ENCODE results near the gene RND2. TPM values are rescaled to one million over a fixed set of nuclear protein-coding genes. Genes with fewer than 3 reads are reported as not detected.

RND2 gene
- total RNA-seq, 8 experiments from 2014 or later: 0.66 to 27.3 (median 19.9) TPM

DNA sequence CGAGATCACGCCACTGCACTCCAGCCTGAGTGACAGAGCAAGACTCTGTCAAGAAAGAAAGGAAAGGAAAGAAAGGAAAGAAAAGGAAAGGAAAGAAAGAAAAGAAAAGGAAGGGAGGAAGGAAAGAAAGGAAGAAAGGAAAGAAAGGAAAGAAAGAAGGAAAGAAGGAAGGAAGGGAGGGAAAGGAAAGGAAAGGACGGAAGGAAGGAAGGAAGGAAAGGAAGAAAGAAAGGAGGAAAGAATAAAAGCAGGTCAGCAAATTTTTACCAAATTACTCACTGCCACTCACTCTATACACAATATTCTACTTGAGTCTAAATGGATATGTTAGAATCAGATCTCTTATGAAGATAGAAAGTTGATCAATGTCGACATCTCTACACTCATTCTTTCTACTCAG lies 49.8 kb downstream of the RND2 start:
- Histone ChIP-seq H3K27ac (no peak overlapping the region), H3K4me3 (no peak overlapping the region), H3K4me1 (replicated peaks in 1 of 2) (no peaks in the 10 kb centered on the region)
- WGBS, 10 experiments: 70 to 100% (median 93%) methylated on average over 2 to 4 of the region's 4 CpGs; no CpG with 5 or more reads in 1 of the 10 experiments
- in situ Hi-C loops (cut with MboI; ENCODE audit: low pct_unique_long_range_greater_than_20kb in 2 of 9, low sequenced_read_pairs in 9 of 9, unreplicated experiment in 9 of 9): no loop called here
- ATAC-seq (replicated peaks in 6 of 8): no peak

DNA sequence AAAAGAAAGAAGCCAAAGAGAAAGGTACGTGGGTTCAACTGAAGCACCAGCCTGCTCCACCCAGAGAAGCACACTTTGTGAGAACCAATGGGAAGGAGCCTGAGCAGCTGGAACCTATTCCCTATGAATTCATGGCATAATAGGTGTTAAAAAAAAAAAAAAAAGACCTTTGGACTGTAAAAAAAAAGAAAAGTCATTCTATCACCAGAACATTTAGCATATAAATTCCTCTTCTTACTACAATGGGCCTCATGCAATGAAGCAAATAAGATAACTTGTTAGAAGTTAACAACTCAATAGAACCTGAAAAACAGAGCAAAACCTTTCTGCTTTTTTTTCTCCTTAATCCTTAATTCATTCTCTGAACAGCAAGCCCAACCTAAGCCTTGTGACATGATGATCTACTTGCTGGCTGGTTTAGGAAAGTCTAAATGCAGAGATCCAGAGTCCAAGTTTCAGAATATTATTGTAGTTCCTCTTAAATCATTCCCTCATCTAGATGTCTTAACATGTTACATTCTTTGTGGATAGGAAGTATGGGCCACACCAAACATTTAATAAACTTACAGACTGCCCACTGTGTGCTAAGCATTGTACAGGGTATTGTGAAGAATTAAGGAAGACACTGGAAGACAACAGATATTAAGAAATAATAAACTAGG lies 54.7 kb downstream of the RND2 start:
- no peak overlapping the region for H3K27ac ChIP-seq
- in situ Hi-C loops (cut with MboI; ENCODE audit: low pct_unique_long_range_greater_than_20kb in 2 of 9, low sequenced_read_pairs in 9 of 9, unreplicated experiment in 9 of 9): no loop called here
- ATAC-seq (replicated peaks in 6 of 8): no peak
- peaks cover 0 to 3% of the 10 kb centered on the region in 2 donors for H3K4me1 ChIP-seq (replicated peaks in 1 of 2)
- H3K4me3 ChIP-seq: no peak overlapping the region
- WGBS, 10 experiments: 50 to 88% (median 80%) methylated on average over 1 of the region's 1 CpG; no CpG with 5 or more reads in 5 of the 10 experiments

Other genes starting within 250 kb of the RND2 start
- 1 to 10 TPM in 1 of 8 experiments, under 1 TPM in 7; 0.11 to 1.2 (median 0.57) TPM for gene WNK4, start 244.6 kb upstream of the RND2 start, total RNA-seq
- 100 to 1,000 TPM in 2 of 8 experiments, 10 to 100 TPM in 6; 58.7 to 114 (median 72.5) TPM for gene COA3, start 226.5 kb upstream of the RND2 start, total RNA-seq
- 1 to 10 TPM in 2 of 8 experiments, under 1 TPM in 6; 0.58 to 3.8 (median 0.81) TPM for gene CNTD1, start 226.4 kb upstream of the RND2 start, total RNA-seq
- 100 to 1,000 TPM in 2 of 8 experiments, 10 to 100 TPM in 6; 34.6 to 113 (median 55.9) TPM for gene BECN1, start 200.9 kb upstream of the RND2 start, total RNA-seq
- gene PSME3, start 191.8 kb upstream of the RND2 start, total RNA-seq: 100 to 1,000 TPM in 3 of 8 experiments, 10 to 100 TPM in 5; 31.7 to 169 (median 69.6) TPM
- 1 to 10 TPM; 1.3 to 2.6 (median 2.1) TPM for gene AOC2, start 180.7 kb upstream of the RND2 start, total RNA-seq
- 1 to 10 TPM in 4 of 8 experiments, under 1 TPM in 4; 0.41 to 3.7 (median 0.81) TPM for gene AOC3, start 174.0 kb upstream of the RND2 start, total RNA-seq
- under 1 TPM in 5 of 8 experiments, not detected in 3; 0.21 to 0.70 (median 0.47) TPM for gene G6PC1, start 124.4 kb upstream of the RND2 start, total RNA-seq
- gene AARSD1, start 60.8 kb upstream of the RND2 start, total RNA-seq: 10 to 100 TPM; 47.2 to 77.9 (median 59.3) TPM
- 1 to 10 TPM in 7 of 8 experiments, under 1 TPM in 1; 0.76 to 3.6 (median 2.0) TPM for gene PTGES3L, start 45.2 kb upstream of the RND2 start, total RNA-seq
- 10 to 100 TPM; 11.8 to 14.8 (median 13.5) TPM for gene RUNDC1, start 44.7 kb upstream of the RND2 start, total RNA-seq
- 1,000 to 10,000 TPM; 1,328 to 3,262 (median 2,235) TPM for gene RPL27, start 26.8 kb upstream of the RND2 start, total RNA-seq
- gene IFI35, start 18.4 kb upstream of the RND2 start, total RNA-seq: 10 to 100 TPM in 4 of 8 experiments, 1 to 10 TPM in 1, under 1 TPM in 2, not detected in 1; 0.76 to 57.9 (median 10.7) TPM
- 100 to 1,000 TPM in 7 of 8 experiments, 10 to 100 TPM in 1; 42.9 to 426 (median 125) TPM for gene VAT1, start 2.8 kb upstream of the RND2 start, total RNA-seq
- 10 to 100 TPM in 3 of 8 experiments, 1 to 10 TPM in 5; 3.2 to 30.0 (median 6.9) TPM for gene BRCA1, start 100.1 kb downstream of the RND2 start, total RNA-seq
- 100 to 1,000 TPM in 1 of 8 experiments, 10 to 100 TPM in 7; 49.7 to 135 (median 72.0) TPM for gene NBR1, start 146.0 kb downstream of the RND2 start, total RNA-seq
- 1 to 10 TPM in 4 of 8 experiments, under 1 TPM in 4; 0.27 to 7.8 (median 0.95) TPM for gene TMEM106A, start 186.6 kb downstream of the RND2 start, total RNA-seq
- gene CCDC200, start 203.4 kb downstream of the RND2 start, total RNA-seq: 1 to 10 TPM in 7 of 8 experiments, under 1 TPM in 1; 0.16 to 7.7 (median 2.2) TPM
- not detected for gene RNU2-1, start 208.7 kb downstream of the RND2 start, total RNA-seq